NCI-H345 (cell line): ENCODE results near the gene KLK6.
"Not testable (repeated sequence)": the region's sequence is repeated elsewhere in the genome, so short reads cannot be mapped to it uniquely, and the experiment has no call there.

Experiments
- DNase-seq: peaks from one replicate; lab custom pipeline; 2025; lab: John Stamatoyannopoulos, UW

The KLK6 gene

GRCh38 chr19:50992666-50993035 lies 23.3 kb upstream of the KLK6 start:
- DNase-seq, result no peak

GRCh38 chr19:50984416-50984815 lies 15.0 kb upstream of the KLK6 start:
- DNase-seq, result not testable (repeated sequence)

- no peak for DNase-seq
Measured at GRCh38 chr19:50983625-50984292, 14.4 kb upstream of the KLK6 start, which contains the start of gene KLK7. TSS of gene KLK7 (minus strand) at chr19:50983917. CDS start at chr19:50982399, 1,518 bp downstream.

- no peak for DNase-seq
Measured at GRCh38 chr19:50982186-50982585, 12.8 kb upstream of the KLK6 start.

GRCh38 chr19:50981587-50982146 lies 12.3 kb upstream of the KLK6 start:
- DNase-seq, result no peak

GRCh38 chr19:50980208-50980607 lies 10.8 kb upstream of the KLK6 start:
- no peak for DNase-seq

- no peak for DNase-seq
Measured at GRCh38 chr19:50979758-50980157, 10.4 kb upstream of the KLK6 start.

GRCh38 chr19:50978772-50979390 lies 9.5 kb upstream of the KLK6 start:
- DNase-seq, result no peak

GRCh38 chr19:50977626-50978025 lies 8.2 kb upstream of the KLK6 start:
- no peak for DNase-seq

GRCh38 chr19:50975766-50976165 lies 6.4 kb upstream of the KLK6 start:
- no peak for DNase-seq

GRCh38 chr19:50974702-50975556 lies 5.5 kb upstream of the KLK6 start:
- DNase-seq, result no peak

GRCh38 chr19:50972795-50973376 lies 3.5 kb upstream of the KLK6 start:
- DNase-seq, result no peak

GRCh38 chr19:50969810-50970209 lies 419 bp upstream of the KLK6 start:
- DNase-seq, result not testable (repeated sequence)

GRCh38 chr19:50968716-50969412 lies 527 bp downstream of the KLK6 start:
- DNase-seq, result no peak

- DNase-seq, result no peak
Measured at GRCh38 chr19:50967929-50968715, 1.3 kb downstream of the KLK6 start.

- no peak for DNase-seq
Measured at GRCh38 chr19:50964266-50964665, 5.1 kb downstream of the KLK6 start.

GRCh38 chr19:50963381-50963780 lies 6.0 kb downstream of the KLK6 start:
- DNase-seq, result no peak

GRCh38 chr19:50962245-50962644 lies 7.1 kb downstream of the KLK6 start:
- no peak for DNase-seq

GRCh38 chr19:50959731-50960500 lies 9.5 kb downstream of the KLK6 start:
- DNase-seq, result no peak

- DNase-seq, result no peak
Measured at GRCh38 chr19:50957587-50957986, 11.8 kb downstream of the KLK6 start.
